Naive thymus-derived CD4-positive, alpha-beta T cell (primary cell): ENCODE data around the gene TNIK. TPM values are rescaled to one million over a fixed set of nuclear protein-coding genes. Genes with fewer than 3 reads are reported as not detected.

Experiments used
- ATAC-seq: fragments of 150-1000 bp; cut with Tn5 transposase; 2 replicates; pipeline ENCODE4 v1.10.0; 2021; ENCODE audit warnings: mild to moderate bottlenecking, moderate library complexity
- CTCF ChIA-PET: fragments of 350-600 bp; sonication (Branson Sonifier 250); formaldehyde crosslinking; loops from one replicate; lab custom pipeline; 2021; ENCODE audit warnings: antibody characterized with exemption; lab: Charles Lee
- POLR2A ChIA-PET: fragments of 350-600 bp; sonication (Branson Sonifier 250); formaldehyde crosslinking; loops from one replicate; lab custom pipeline; 2021; ENCODE audit warnings: antibody characterized with exemption, inconsistent platforms; lab: Charles Lee
- DNase-seq, 9 donors: peaks; one replicate each; pipeline versions ENCODE4 v3.0.0 to v3.0.0-alpha.2; 2020 to 2022; ENCODE audit warnings: mixed read lengths in 1 of 9
- H3K27ac ChIP-seq: one replicate; pipeline ENCODE4 v1.7.0; 2013; ENCODE audit warnings: mild to moderate bottlenecking, low read depth, low read length, moderate library complexity
- H3K27me3 ChIP-seq, 2 donors: one replicate each; pipeline ENCODE4 v1.7.0; 2013; ENCODE audit warnings: low read length in 2 of 2, mild to moderate bottlenecking in 2 of 2, moderate library complexity in 2 of 2; ENCODE audit not compliant: control insufficient read depth in 2 of 2, insufficient read depth in 2 of 2
- H3K36me3 ChIP-seq, 3 experiments: 1 replicate in 2 of 3; 2 replicates in 1 of 3; pipeline ENCODE4 v1.7.0; 2013; ENCODE audit warnings: low read length in 3 of 3, mild to moderate bottlenecking in 3 of 3, moderate library complexity in 1 of 3; ENCODE audit not compliant: insufficient read depth in 3 of 3, control insufficient read depth in 2 of 3
- H3K4me1 ChIP-seq, 2 donors: one replicate each; pipeline ENCODE4 v1.7.0; 2013; ENCODE audit warnings: low read length in 2 of 2, mild to moderate bottlenecking in 2 of 2, moderate library complexity in 1 of 2; ENCODE audit not compliant: control insufficient read depth in 2 of 2, insufficient read depth in 2 of 2
- H3K4me3 ChIP-seq: 2 replicates; pipeline ENCODE4 v1.7.0; 2013; ENCODE audit warnings: mild to moderate bottlenecking, low read length
- H3K9me3 ChIP-seq, 3 experiments: 1 replicate in 2 of 3; 2 replicates in 1 of 3; pipeline ENCODE4 v1.7.0; 2013; ENCODE audit warnings: low read length in 3 of 3; ENCODE audit not compliant: control insufficient read depth in 2 of 3
- H3K27ac Mint-ChIP-seq, 9 donors: one replicate each; pipeline ENCODE4 v1.8.0; 2020 to 2022; ENCODE audit warnings: mixed read lengths in 9 of 9, mild to moderate bottlenecking in 8 of 9, moderate library complexity in 5 of 9, inconsistent platforms in 2 of 9
- H3K27me3 Mint-ChIP-seq, 5 donors: one replicate each; pipeline ENCODE4 v1.8.0; 2021 to 2022; ENCODE audit warnings: mixed read lengths in 5 of 5, mild to moderate bottlenecking in 1 of 5
- H3K36me3 Mint-ChIP-seq, 5 donors: one replicate each; pipeline ENCODE4 v1.8.0; 2020 to 2022; ENCODE audit warnings: mixed read lengths in 5 of 5, mild to moderate bottlenecking in 3 of 5, inconsistent platforms in 1 of 5
- H3K4me1 Mint-ChIP-seq, 7 donors: one replicate each; pipeline ENCODE4 v1.8.0; 2020 to 2022; ENCODE audit warnings: mixed read lengths in 7 of 7, mild to moderate bottlenecking in 3 of 7, inconsistent platforms in 1 of 7
- H3K4me3 Mint-ChIP-seq, 10 donors: one replicate each; pipeline ENCODE4 v1.8.0; 2020 to 2022; ENCODE audit warnings: mild to moderate bottlenecking in 10 of 10, mixed read lengths in 10 of 10, moderate library complexity in 6 of 10, inconsistent platforms in 2 of 10
- H3K9me3 Mint-ChIP-seq, 11 donors: one replicate each; pipeline ENCODE4 v1.8.0; 2020 to 2022; ENCODE audit warnings: mixed read lengths in 11 of 11, mild to moderate bottlenecking in 4 of 11, inconsistent platforms in 1 of 11, moderate library complexity in 1 of 11
- intact Hi-C, 2 donors: fragments of 100-400 bp; cut with micrococcal nuclease; formaldehyde crosslinking; loops; one replicate each; pipeline ENCODE4 v1.15.1; 2023
- polyA plus RNA-seq, 2 donors: library from polyadenylated mRNA; unstranded; fragments of 300-500 nt; fragmentation: Illumina TruSeq; gene quantifications; one replicate each; pipeline ENCODE4 v1.2.3, GENCODE V29; 2021
- total RNA-seq, 6 experiments: library from RNA in 5 of 6; stranded (reverse) in 5 of 6; gene quantifications; 1 replicate in 5 of 6; 2 replicates in 1 of 6; pipeline ENCODE4 v1.2.3 and lab custom pipeline; 2021 to 2026

TNIK gene
- total and polyA plus RNA-seq, 7 experiments from 2014 or later: 20.2 to 74.9 (median 66.3) TPM

- no peak overlapping the region for H3K4me3 Mint-ChIP-seq
- H3K9me3 Mint-ChIP-seq: peaks cover 0 to 2% (median 0%) of the 10 kb centered on the region in 11 donors
- peak overlapping the region in 1 of 9 donors; percentile 68 for H3K27ac Mint-ChIP-seq
- Histone ChIP-seq H3K36me3 (peaks cover 0 to 11% (median 4%) of the 10 kb centered on the region in 3 experiments), H3K27ac (no peak overlapping the region), H3K4me1 (peaks cover 0 to 3% of the 10 kb centered on the region in 2 donors), H3K4me3 (no peak overlapping the region), H3K9me3 (no peaks in the 10 kb centered on the region), H3K27me3 (no peaks in the 10 kb centered on the region)
- CTCF ChIA-PET: interaction anchor here (0.6 kb wide), 1 partner anchor 26 kb away, joined by 3 read pairs; no protein-coding TSS in a partner anchor
- DNase-seq (no peak), ATAC-seq (no peak)
- no peaks in the 10 kb centered on the region for H3K27me3 Mint-ChIP-seq
- intact Hi-C loops: no loop called here
- H3K36me3 Mint-ChIP-seq: peaks cover 9 to 36% (median 31%) of the 10 kb centered on the region in 5 donors
- H3K4me1 Mint-ChIP-seq: peaks cover 10 to 55% (median 36%) of the 10 kb centered on the region in 7 donors
- POLR2A ChIA-PET: interaction anchor here (0.9 kb wide), 1 partner anchor 9 kb away, joined by 4 read pairs; no protein-coding TSS in a partner anchor
Observed at GRCh38 chr3:171213178-171213577, 247.0 kb downstream of the TNIK start.

DNA sequence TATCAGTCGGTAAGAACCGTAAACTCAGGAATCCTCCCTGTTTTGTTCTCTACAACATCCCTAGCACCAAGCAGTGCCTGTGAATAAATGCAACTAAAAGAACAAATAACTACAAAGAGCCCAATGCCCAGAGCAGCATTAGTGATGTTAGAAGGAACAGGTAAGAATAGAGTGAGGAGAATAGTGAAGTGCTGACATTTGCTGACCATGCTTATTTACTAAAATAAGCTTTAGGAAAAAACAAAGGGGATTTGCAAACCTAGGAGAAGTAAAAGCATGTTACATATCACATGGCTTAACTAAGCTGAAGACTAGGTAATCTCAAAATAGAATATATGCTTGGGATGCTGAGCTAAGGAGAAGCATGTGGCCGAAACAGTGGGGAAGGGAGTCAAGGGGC, 247.6 kb downstream of the TNIK start:
- POLR2A ChIA-PET: interaction anchor here (0.5 kb wide), 1 partner anchor 39 kb away, joined by 3 read pairs; no protein-coding TSS in a partner anchor
- no peak for DNase-seq
- Mint-ChIP-seq H3K4me3 (peak overlapping the region in 1 of 10 donors; percentile 4), H3K9me3 (peaks cover 0 to 2% (median 0%) of the 10 kb centered on the region in 11 donors), H3K27me3 (no peaks in the 10 kb centered on the region), H3K4me1 (peaks cover 10 to 51% (median 33%) of the 10 kb centered on the region in 7 donors), H3K27ac (peak overlapping the region in 4 of 9 donors; percentile 16 to 33 (median 26)), H3K36me3 (peaks cover 9 to 39% (median 35%) of the 10 kb centered on the region in 5 donors)
- no peaks in the 10 kb centered on the region for H3K9me3 ChIP-seq
- intact Hi-C loops: no loop called here
- peaks cover 0 to 16% (median 4%) of the 10 kb centered on the region in 3 experiments for H3K36me3 ChIP-seq
- peaks cover 0 to 3% of the 10 kb centered on the region in 2 donors for H3K4me1 ChIP-seq
- H3K4me3 ChIP-seq: no peak overlapping the region
- H3K27me3 ChIP-seq: no peaks in the 10 kb centered on the region
- H3K27ac ChIP-seq: no peak overlapping the region
- no peak for ATAC-seq
- CTCF ChIA-PET: interaction anchor here (0.6 kb wide), 1 partner anchor 26 kb away, joined by 3 read pairs; no protein-coding TSS in a partner anchor

GRCh38 chr3:171206283-171206682, 253.9 kb downstream of the TNIK start:
- no peaks in the 10 kb centered on the region for H3K27me3 ChIP-seq
- no peak overlapping the region for H3K4me3 ChIP-seq
- intact Hi-C loops: no loop called here
- peaks cover 14 to 77% (median 58%) of the 10 kb centered on the region in 5 donors for H3K36me3 Mint-ChIP-seq
- peaks cover 0 to 34% (median 4%) of the 10 kb centered on the region in 3 experiments for H3K36me3 ChIP-seq
- POLR2A ChIA-PET: interaction anchor here (1.1 kb wide), 1 partner anchor 241 kb away, joined by 5 read pairs; no protein-coding TSS in a partner anchor
- H3K4me1 Mint-ChIP-seq: peaks cover 8 to 28% (median 11%) of the 10 kb centered on the region in 7 donors
- H3K9me3 ChIP-seq: no peaks in the 10 kb centered on the region
- ATAC-seq: no peak
- H3K27ac ChIP-seq: no peak overlapping the region
- peak overlapping the region in 1 of 9 donors; percentile 40 for H3K27ac Mint-ChIP-seq
- CTCF ChIA-PET: interaction anchor here (0.6 to 1.3 kb wide), 4 partner anchors 10 to 874 kb away, joined by 3 to 5 read pairs (median 4); no protein-coding TSS in a partner anchor
- H3K27me3 Mint-ChIP-seq: no peaks in the 10 kb centered on the region
- H3K4me1 ChIP-seq: no peaks in the 10 kb centered on the region
- H3K9me3 Mint-ChIP-seq: peaks cover 0 to 2% (median 0%) of the 10 kb centered on the region in 11 donors
- DNase-seq: no peak
- no peak overlapping the region for H3K4me3 Mint-ChIP-seq

DNA sequence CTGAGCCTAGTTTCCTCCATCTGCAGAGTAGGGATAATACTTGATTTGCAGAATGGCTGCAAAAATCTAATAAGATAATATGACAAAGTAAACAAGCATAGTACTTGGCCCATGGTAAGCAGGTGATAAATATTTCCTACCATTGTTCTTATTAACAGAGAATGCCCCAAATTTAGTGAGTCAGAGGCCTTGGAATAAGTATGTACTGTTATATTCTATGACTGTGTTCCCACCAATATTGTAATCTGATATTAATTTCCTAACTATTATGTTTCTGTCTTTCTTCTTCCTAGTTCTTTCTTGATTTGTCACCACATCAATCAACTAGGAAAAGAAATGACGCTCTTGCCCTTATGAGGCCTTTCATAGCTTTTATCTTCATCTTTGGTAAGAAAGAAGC, 255.3 kb downstream of the TNIK start:
- intact Hi-C loops: no loop called here
- CTCF ChIA-PET: interaction anchor here (0.9 kb wide), 1 partner anchor 19 kb away, joined by 3 read pairs; no protein-coding TSS in a partner anchor
- no peak overlapping the region for H3K4me3 ChIP-seq
- Mint-ChIP-seq H3K9me3 (peaks cover 0 to 2% (median 0%) of the 10 kb centered on the region in 11 donors), H3K27ac (peak overlapping the region in 2 of 9 donors; percentile 18 to 41), H3K4me3 (no peak overlapping the region), H3K4me1 (peaks cover 4 to 22% (median 9%) of the 10 kb centered on the region in 7 donors), H3K27me3 (no peaks in the 10 kb centered on the region), H3K36me3 (peaks cover 8 to 68% (median 50%) of the 10 kb centered on the region in 5 donors)
- H3K27ac ChIP-seq: no peak overlapping the region
- no peaks in the 10 kb centered on the region for H3K4me1 ChIP-seq
- no peaks in the 10 kb centered on the region for H3K27me3 ChIP-seq
- DNase-seq (no peak), ATAC-seq (no peak)
- H3K9me3 ChIP-seq: no peaks in the 10 kb centered on the region
- POLR2A ChIA-PET: interaction anchor here (1.5 kb wide), 1 partner anchor 9 kb away, joined by 4 read pairs; no protein-coding TSS in a partner anchor
- H3K36me3 ChIP-seq: peaks cover 0 to 27% (median 4%) of the 10 kb centered on the region in 3 experiments

DNA sequence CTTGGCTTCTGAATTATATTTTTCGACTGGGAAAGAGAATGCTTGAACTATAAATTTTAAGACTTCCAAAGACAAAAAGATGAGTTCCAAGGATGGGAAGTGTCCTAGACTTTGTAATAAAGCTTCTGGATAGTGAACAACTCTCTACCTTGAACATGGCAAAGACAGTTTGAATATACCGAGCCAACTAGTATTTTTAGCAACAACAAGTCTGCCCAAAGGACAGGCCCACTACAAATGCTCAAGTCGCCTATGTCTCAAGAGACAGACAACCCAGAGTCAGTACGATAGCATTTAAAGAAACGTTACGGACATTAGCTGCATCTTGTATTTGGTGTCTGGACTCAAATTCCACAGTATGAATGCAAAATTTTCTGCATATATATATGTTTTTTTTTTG, 258.4 kb downstream of the TNIK start:
- H3K4me1 Mint-ChIP-seq: peaks cover 0 to 32% (median 15%) of the 10 kb centered on the region in 7 donors
- DNase-seq (no peak), ATAC-seq (no peak)
- Histone ChIP-seq H3K27ac (no peak overlapping the region), H3K4me1 (no peaks in the 10 kb centered on the region), H3K9me3 (no peaks in the 10 kb centered on the region), H3K27me3 (no peaks in the 10 kb centered on the region), H3K36me3 (peaks cover 0 to 13% (median 0%) of the 10 kb centered on the region in 3 experiments), H3K4me3 (no peak overlapping the region)
- no peak overlapping the region for H3K4me3 Mint-ChIP-seq
- intact Hi-C loops: loop anchor here in 1 of 2 donors (1.0 kb wide), 1 partner anchor 9 kb away; no protein-coding TSS in a partner anchor
- POLR2A ChIA-PET: interaction anchor here (0.6 to 1.2 kb wide), 3 partner anchors 42 to 1051 kb away, joined by 3 to 4 read pairs (median 3); no protein-coding TSS in a partner anchor
- CTCF ChIA-PET: no interaction called here
- peak overlapping the region in 1 of 9 donors; percentile 28 for H3K27ac Mint-ChIP-seq
- peaks cover 0 to 5% (median 0%) of the 10 kb centered on the region in 11 donors for H3K9me3 Mint-ChIP-seq
- H3K36me3 Mint-ChIP-seq: peaks cover 5 to 68% (median 55%) of the 10 kb centered on the region in 5 donors
- no peaks in the 10 kb centered on the region for H3K27me3 Mint-ChIP-seq

- Mint-ChIP-seq H3K9me3 (peaks cover 0 to 5% (median 0%) of the 10 kb centered on the region in 11 donors), H3K27ac (no peak overlapping the region), H3K27me3 (no peaks in the 10 kb centered on the region), H3K4me1 (peaks cover 0 to 34% (median 14%) of the 10 kb centered on the region in 7 donors), H3K4me3 (no peak overlapping the region), H3K36me3 (peaks cover 0 to 61% (median 50%) of the 10 kb centered on the region in 5 donors)
- ATAC-seq: no peak
- CTCF ChIA-PET: no interaction called here
- intact Hi-C loops: no loop called here
- POLR2A ChIA-PET: no interaction called here
- no peak overlapping the region for H3K27ac ChIP-seq
- H3K4me3 ChIP-seq: no peak overlapping the region
- no peaks in the 10 kb centered on the region for H3K4me1 ChIP-seq
- no peaks in the 10 kb centered on the region for H3K9me3 ChIP-seq
- H3K36me3 ChIP-seq: peaks cover 0 to 6% (median 0%) of the 10 kb centered on the region in 3 experiments
- no peak for DNase-seq
- no peaks in the 10 kb centered on the region for H3K27me3 ChIP-seq
Observed at GRCh38 chr3:171200750-171201088, 259.5 kb downstream of the TNIK start.
